K562 (cell line): Measurements from ENCODE around the gene DOCK8. TPM values are rescaled to one million over a fixed set of nuclear protein-coding genes. Genes with fewer than 3 reads are reported as not detected.

Experiments
- ATAC-seq: fragments of 200-7000 bp; cut with Tn5 transposase; 3 replicates; pipeline ENCODE4 v1.9.1; 2020; ENCODE audit warnings: moderate library complexity
- BruUV-seq: library from RNA; stranded (reverse); fragments of 400-500 nt; replicated peaks from 2 replicates; lab custom pipeline; 2021; lab: Mats Ljungman, UMichigan
- CTCF ChIA-PET: fragments of 300-600 bp; formaldehyde crosslinking; extraction: SDS; loops from one replicate; lab custom pipeline; 2021; ENCODE audit warnings: low intra/inter-chr PET ratio; lab: Yijun Ruan, JAX
- POLR2A ChIA-PET: fragments of 300-600, 350-650 bp; sonication (Branson Sonifier 250); formaldehyde crosslinking; extraction: SDS; loops from one replicate; lab custom pipeline; 2021; ENCODE audit warnings: antibody characterized with exemption, inconsistent platforms; lab: Yijun Ruan, JAX
- DNase-seq, 4 experiments: peaks; one replicate each; pipeline versions ENCODE4 v3.0.0 to v3.0.0-alpha.2; 2011 to 2018; ENCODE audit warnings: low spot score in 3 of 4, mixed read lengths in 3 of 4; ENCODE audit errors: extremely low read depth in 1 of 4
- FAIRE-seq: peaks from 2 replicates; lab custom pipeline; 2011; peaks lifted over from hg19 to GRCh38; lab: Jason Lieb, UNC
- H2AFZ ChIP-seq: 2 replicates; pipeline ENCODE4 v1.6.0; 2011; ENCODE audit warnings: low read depth, low read length, control low read depth, inconsistent platforms
- H3K27ac ChIP-seq: fragments of 200-600 bp; 3 replicates; pipeline ENCODE4 v1.8.0; 2011; ENCODE audit warnings: low read depth, mild to moderate bottlenecking, control low read depth, inconsistent platforms, low read length, moderate library complexity, mixed read lengths; ENCODE audit errors: extremely low read depth
- H3K27me3 ChIP-seq, 2 experiments: fragments of 300-600 bp in 1 of 2; 2 replicates in 1 of 2; 3 replicates in 1 of 2; pipeline versions ENCODE4 v1.6.0 to v1.8.0; 2011; ENCODE audit warnings: inconsistent platforms in 2 of 2, low read length in 2 of 2, mild to moderate bottlenecking in 1 of 2, mixed read lengths in 1 of 2, moderate library complexity in 1 of 2; ENCODE audit not compliant: control insufficient read depth in 2 of 2, insufficient read depth in 2 of 2
- H3K36me3 ChIP-seq: fragments of 300-600 bp; 3 replicates; pipeline ENCODE4 v1.8.0; 2011; ENCODE audit warnings: mild to moderate bottlenecking, low read length, inconsistent platforms; ENCODE audit not compliant: control insufficient read depth, insufficient read depth
- H3K4me1 ChIP-seq, 2 experiments: fragments of 200-600 bp in 1 of 2; replicated peaks in 1 of 2; 2 replicates in 1 of 2; 3 replicates in 1 of 2; pipeline versions ENCODE4 v1.5.1 to v1.8.0; 2011; ENCODE audit warnings: inconsistent platforms in 2 of 2, low read length in 2 of 2, mild to moderate bottlenecking in 1 of 2, mixed read lengths in 1 of 2, moderate library complexity in 1 of 2; ENCODE audit not compliant: control insufficient read depth in 2 of 2, insufficient read depth in 2 of 2
- H3K4me2 ChIP-seq: 2 replicates; pipeline ENCODE4 v1.6.1; 2011; ENCODE audit warnings: low read length, control low read depth, inconsistent platforms, mixed read lengths; ENCODE audit not compliant: insufficient read depth
- H3K4me3 ChIP-seq: fragments of 200-600 bp; sonication (generic), shearing (Covaris generic); 2 replicates; pipeline ENCODE4 v1.5.1; 2016; ENCODE audit warnings: control low read depth, inconsistent platforms
- H3K79me2 ChIP-seq: fragments of 200-600 bp; 3 replicates; pipeline ENCODE4 v1.8.0; 2011; ENCODE audit warnings: low read length, inconsistent platforms; ENCODE audit not compliant: control insufficient read depth, insufficient read depth
- H3K9ac ChIP-seq, 2 experiments: 2 replicates each; pipeline versions ENCODE4 v1.6.0 to v1.6.1; 2011; ENCODE audit warnings: low read depth in 2 of 2, low read length in 2 of 2, control low read depth in 1 of 2, inconsistent platforms in 1 of 2, mild to moderate bottlenecking in 1 of 2, mixed read lengths in 1 of 2; ENCODE audit not compliant: insufficient read depth in 1 of 2
- H3K9me1 ChIP-seq: one replicate; pipeline ENCODE4 v1.6.0; 2011; ENCODE audit warnings: inconsistent platforms, mild to moderate bottlenecking, low read length, moderate library complexity; ENCODE audit not compliant: control insufficient read depth, insufficient read depth
- H3K9me3 ChIP-seq: replicated peaks from 2 replicates; pipeline ENCODE4 v1.5.1; 2011; ENCODE audit warnings: low read depth, low read length, inconsistent platforms; ENCODE audit not compliant: control insufficient read depth, insufficient read depth
- H4K20me1 ChIP-seq: replicated peaks from 2 replicates; pipeline ENCODE4 v1.6.1; 2011; ENCODE audit warnings: low read length, inconsistent platforms, mixed read lengths; ENCODE audit not compliant: control insufficient read depth, insufficient read depth
- ARID1B ChIP-seq: fragments of 450-650 bp; IDR thresholded peaks from 2 replicates; pipeline ENCODE4 v1.6.1; 2016; ENCODE audit warnings: antibody characterized with exemption, mild to moderate bottlenecking, inconsistent platforms
- ETV1 ChIP-seq: fragments of 450-650 bp; conservative IDR thresholded peaks from 2 replicates; pipeline ENCODE4 v1.6.1; 2016; ENCODE audit warnings: missing genetic modification characterization, control low read depth, low read depth, missing compliant biosample characterization
- HMG20B ChIP-seq: fragments of 250-450 bp; sonication (Bioruptor Pico); IDR thresholded peaks from 2 replicates; pipeline ENCODE4 v1.5.0; 2021; ENCODE audit warnings: mild to moderate bottlenecking
- NCOR1 ChIP-seq: fragments of 450-650 bp; IDR thresholded peaks from 2 replicates; pipeline ENCODE4 v1.6.1; 2016; ENCODE audit warnings: mild to moderate bottlenecking, moderate library complexity
- POLR2H ChIP-seq: IDR thresholded peaks from 2 replicates; pipeline ENCODE4 v1.6.1; 2016; ENCODE audit warnings: missing genetic modification characterization, low read depth, mild to moderate bottlenecking, control low read depth, missing compliant biosample characterization, moderate library complexity
- SIN3A ChIP-seq, 2 experiments: fragments of 150-350 bp in 1 of 2; IDR thresholded peaks; 2 replicates each; pipeline ENCODE4 v1.6.1; 2011 to 2016; ENCODE audit warnings: borderline replicate concordance in 2 of 2, low read depth in 2 of 2, low read length in 2 of 2, mild to moderate bottlenecking in 2 of 2, moderate library complexity in 2 of 2; ENCODE audit not compliant: control insufficient read depth in 1 of 2
- SPI1 ChIP-seq: IDR thresholded peaks from 2 replicates; pipeline ENCODE4 v1.6.1; 2011; ENCODE audit warnings: low read depth, low read length, control low read depth, borderline replicate concordance
- STAT5B ChIP-seq: fragments of 250-450 bp; sonication (Bioruptor Pico); IDR thresholded peaks from 2 replicates; pipeline ENCODE4 v1.8.0; 2021; ENCODE audit warnings: mild to moderate bottlenecking, inconsistent platforms
- ZNF668 ChIP-seq: fragments of 250-450 bp; sonication (Bioruptor Pico); IDR thresholded peaks from 2 replicates; pipeline ENCODE4 v1.8.0; 2022; ENCODE audit warnings: mild to moderate bottlenecking, inconsistent platforms
- ZNF707 ChIP-seq: fragments of 250-450 bp; sonication (Bioruptor Pico); conservative IDR thresholded peaks from 2 replicates; pipeline ENCODE4 v1.8.0; 2022; ENCODE audit warnings: inconsistent platforms, mild to moderate bottlenecking, moderate library complexity
- WGBS: fragments of 100-300 bp; shearing (Covaris generic); methylation state at CpG from one replicate; pipeline ENCODE4 v1.1.6; 2016; ENCODE audit warnings: low coverage, mixed read lengths; ENCODE audit not compliant: insufficient coverage; ENCODE audit errors: missing lambda C conversion rate; 5-methylcytosine and 5-hydroxymethylcytosine counted together
- in situ Hi-C: fragments of 300-500 bp; cut with MboI; formaldehyde crosslinking; loops from 4 replicates; pipeline ENCODE4 v1.15.0; 2018; ENCODE audit warnings: inconsistent platforms, mixed read lengths
- intact Hi-C: fragments of 100-400 bp; cut with micrococcal nuclease; formaldehyde crosslinking; loops from 2 replicates; pipeline ENCODE4 v1.14.2; 2022
- polyA plus RNA-seq, 8 experiments: library from polyadenylated mRNA; depleted of rRNA in 4 of 8; stranded (reverse) in 5 of 8; unstranded in 3 of 8; fragments of >200 nt; fragmentation: Nextera tagmentation in 2 of 8; fragmentation: Illumina TruSeq in 1 of 8; extraction: Ambion mirVana in 2 of 8; extraction: Trizol in 1 of 8; gene quantifications; 2 replicates each; pipeline versions ENCODE4 v1.2.1 to v1.2.3, GENCODE V29; 2011 to 2014; ENCODE audit warnings: inconsistent platforms in 1 of 8, missing spikeins in 1 of 8
- total RNA-seq, 7 experiments: library from RNA; depleted of rRNA in 6 of 7; stranded (reverse); fragments of >200 nt in 6 of 7; fragmentation: Illumina TruSeq in 2 of 7; extraction: Trizol in 2 of 7; gene quantifications; 2 replicates each; pipeline versions ENCODE4 v1.2.1 to v1.2.3, GENCODE V29; 2011 to 2021; ENCODE audit warnings: low replicate concordance in 1 of 7
- TF ChIP-seq, protein P1 (sequence below), 2 experiments: fragments of 250-450 bp in 1 of 2; fragments of 450-650 bp in 1 of 2; sonication (Bioruptor Pico) in 1 of 2; IDR thresholded peaks; 2 replicates each; pipeline versions ENCODE4 v1.6.1 to v1.8.0; 2016 to 2021; ENCODE audit warnings: mild to moderate bottlenecking in 2 of 2, moderate library complexity in 2 of 2, missing compliant biosample characterization in 1 of 2, missing genetic modification characterization in 1 of 2
- TF ChIP-seq, protein P2 (sequence below), 2 experiments: fragments of 450-650 bp in 1 of 2; sonication (generic) in 1 of 2; formaldehyde crosslinking in 1 of 2; IDR thresholded peaks; 2 replicates each; pipeline versions ENCODE4 v1.7.1 to v1.9.0; 2016 to 2022; ENCODE audit warnings: inconsistent platforms in 1 of 2, mild to moderate bottlenecking in 1 of 2, missing genetic modification reagents in 1 of 2

Gene DOCK8
- total and polyA plus RNA-seq, 9 of the 15 experiments (the other 6 are each of a cell fraction or from before 2014, with no cell fraction given) = 14.4 to 53.8 (median 25.1) TPM

DNA sequence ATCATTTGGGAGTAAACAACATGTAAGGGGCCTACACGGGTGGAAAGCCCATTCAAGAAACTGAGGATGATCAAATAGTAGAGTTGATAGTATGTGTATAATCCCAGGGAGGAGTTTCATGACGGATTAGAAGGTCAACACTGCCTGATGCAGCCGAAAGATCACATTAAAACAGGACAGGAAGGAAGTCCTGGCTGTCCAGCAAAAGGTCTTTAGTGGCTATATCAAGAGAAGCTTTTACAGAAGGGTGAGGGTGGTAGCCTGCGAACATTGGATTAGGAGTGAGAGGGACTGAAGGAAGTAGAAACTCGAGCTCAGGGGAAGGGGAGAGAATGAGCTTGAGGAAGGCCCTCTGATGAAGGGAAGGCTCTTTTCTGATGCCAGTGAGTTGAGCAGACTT lies 36.0 kb downstream of the DOCK8 start:
- ATAC-seq (peak; percentile 70), DNase-seq (peak in 1 of 4 experiments; percentile 58), FAIRE-seq (no peak)
- Histone ChIP-seq H3K4me1 (peaks cover 18 to 54% of the 10 kb centered on the region in 2 experiments; a peak in 4 of 5 replicates), H3K27ac (peak overlapping the region; percentile 89), H3K27me3 (no peaks in the 10 kb centered on the region), H3K4me2 (peak overlapping the region; percentile 59), H2AFZ (peak overlapping the region; percentile 77), H3K36me3 (no peaks in the 10 kb centered on the region; the same call in 2 of the 3 replicates), H3K79me2 (peaks cover 5% of the 10 kb centered on the region; the same call in 2 of the 3 replicates), H3K9ac (peak overlapping the region; percentile 69 to 83; a peak in 3 of 4 replicates), H3K9me3 (no peaks in the 10 kb centered on the region), H3K9me1 (no peaks in the 10 kb centered on the region), H3K4me3 (no peak overlapping the region), H4K20me1 (no peaks in the 10 kb centered on the region)
- BruUV-seq = no TSS peak
- WGBS = 0% methylated on average over 5 of the region's 5 CpGs
- in situ Hi-C loops = no loop called here
- POLR2A ChIA-PET = interaction anchor here (0.6 to 2.0 kb wide), 6 partner anchors 9 to 35 kb away, joined by 3 to 9 read pairs (median 4); partner anchors contain the start of gene DOCK8
- CTCF ChIA-PET = no interaction called here
- intact Hi-C loops = loop anchor here (1.0 to 5.0 kb wide), 2 partner anchors 22 to 33 kb away; no protein-coding TSS in a partner anchor
- TF ChIP-seq SIN3A (IDR thresholded peaks at IDR 0.05; ENCODE audit: borderline replicate concordance in 2 of 2, control insufficient read depth in 1 of 2, low read depth in 2 of 2, low read length in 2 of 2) (no peak), ARID1B (0 out of 2 replicates have a peak, but pooled peaks have one; percentile 4), SPI1 (peak; percentile 47; the same call in 1 of the 2 replicates), HMG20B (no peak), ZNF668 (CRISPR knock-in tag) (no peak), STAT5B (CRISPR knock-in tag) (no peak), NCOR1 (no peak), ETV1 (tag) (peak; percentile 61; the same call in 1 of the 2 replicates), ZNF707 (CRISPR knock-in tag) (no peak), POLR2H (tag) (no peak)
- TF ChIP-seq, protein P1, sequence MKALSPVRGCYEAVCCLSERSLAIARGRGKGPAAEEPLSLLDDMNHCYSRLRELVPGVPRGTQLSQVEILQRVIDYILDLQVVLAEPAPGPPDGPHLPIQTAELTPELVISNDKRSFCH (CRISPR knock-in tag; IDR thresholded peaks at IDR 0.05) = no peak
- TF ChIP-seq, protein P1 (tag; IDR thresholded peaks at IDR 0.05) = 0 out of 2 replicates have a peak, but pooled peaks have one; percentile 41
- TF ChIP-seq, protein P2, sequence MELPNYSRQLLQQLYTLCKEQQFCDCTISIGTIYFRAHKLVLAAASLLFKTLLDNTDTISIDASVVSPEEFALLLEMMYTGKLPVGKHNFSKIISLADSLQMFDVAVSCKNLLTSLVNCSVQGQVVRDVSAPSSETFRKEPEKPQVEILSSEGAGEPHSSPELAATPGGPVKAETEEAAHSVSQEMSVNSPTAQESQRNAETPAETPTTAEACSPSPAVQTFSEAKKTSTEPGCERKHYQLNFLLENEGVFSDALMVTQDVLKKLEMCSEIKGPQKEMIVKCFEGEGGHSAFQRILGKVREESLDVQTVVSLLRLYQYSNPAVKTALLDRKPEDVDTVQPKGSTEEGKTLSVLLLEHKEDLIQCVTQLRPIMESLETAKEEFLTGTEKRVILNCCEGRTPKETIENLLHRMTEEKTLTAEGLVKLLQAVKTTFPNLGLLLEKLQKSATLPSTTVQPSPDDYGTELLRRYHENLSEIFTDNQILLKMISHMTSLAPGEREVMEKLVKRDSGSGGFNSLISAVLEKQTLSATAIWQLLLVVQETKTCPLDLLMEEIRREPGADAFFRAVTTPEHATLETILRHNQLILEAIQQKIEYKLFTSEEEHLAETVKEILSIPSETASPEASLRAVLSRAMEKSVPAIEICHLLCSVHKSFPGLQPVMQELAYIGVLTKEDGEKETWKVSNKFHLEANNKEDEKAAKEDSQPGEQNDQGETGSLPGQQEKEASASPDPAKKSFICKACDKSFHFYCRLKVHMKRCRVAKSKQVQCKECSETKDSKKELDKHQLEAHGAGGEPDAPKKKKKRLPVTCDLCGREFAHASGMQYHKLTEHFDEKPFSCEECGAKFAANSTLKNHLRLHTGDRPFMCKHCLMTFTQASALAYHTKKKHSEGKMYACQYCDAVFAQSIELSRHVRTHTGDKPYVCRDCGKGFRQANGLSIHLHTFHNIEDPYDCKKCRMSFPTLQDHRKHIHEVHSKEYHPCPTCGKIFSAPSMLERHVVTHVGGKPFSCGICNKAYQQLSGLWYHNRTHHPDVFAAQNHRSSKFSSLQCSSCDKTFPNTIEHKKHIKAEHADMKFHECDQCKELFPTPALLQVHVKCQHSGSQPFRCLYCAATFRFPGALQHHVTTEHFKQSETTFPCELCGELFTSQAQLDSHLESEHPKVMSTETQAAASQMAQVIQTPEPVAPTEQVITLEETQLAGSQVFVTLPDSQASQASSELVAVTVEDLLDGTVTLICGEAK (IDR thresholded peaks at IDR 0.05) = peak; percentile 42
- TF ChIP-seq, protein P2 (CRISPR knock-in tag; IDR thresholded peaks at IDR 0.05) = no peak
